HG02840 (cell line): ENCODE measurements around the gene XCR1.
"Not testable (repeated sequence)": the region's sequence is repeated elsewhere in the genome, so short reads cannot be mapped to it uniquely, and the experiment has no call there.

ENCODE experiments used
- ATAC-seq: cut with Tn5 transposase; IDR thresholded peaks from one replicate; pipeline ENCODE4 v1.9.1; 2021; ENCODE audit warnings: mild to moderate bottlenecking, moderate library complexity, moderate number of reproducible peaks; ENCODE audit not compliant: unreplicated experiment, low FRiP score

The XCR1 gene

DNA sequence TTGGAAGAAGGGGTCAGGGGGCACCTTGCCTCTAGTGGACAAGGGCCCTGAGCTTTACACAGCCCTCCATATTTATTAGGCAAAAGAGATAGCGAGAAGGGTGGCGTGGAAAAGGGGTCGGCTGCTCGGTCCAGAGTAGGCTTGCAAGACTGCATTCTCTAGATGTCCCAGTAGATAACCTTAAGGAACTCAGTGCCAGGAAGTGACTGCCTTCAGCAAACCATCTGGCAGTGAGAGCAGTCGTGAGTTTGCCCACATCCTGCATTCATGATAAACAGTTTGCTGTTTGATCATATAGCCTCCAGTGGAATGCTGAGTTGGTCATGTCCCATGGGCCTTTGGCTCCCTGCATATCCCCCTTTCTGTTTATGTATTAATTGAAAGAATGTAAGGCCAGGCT is 18.9 kb upstream of the XCR1 start:
- not testable (repeated sequence) for ATAC-seq

DNA sequence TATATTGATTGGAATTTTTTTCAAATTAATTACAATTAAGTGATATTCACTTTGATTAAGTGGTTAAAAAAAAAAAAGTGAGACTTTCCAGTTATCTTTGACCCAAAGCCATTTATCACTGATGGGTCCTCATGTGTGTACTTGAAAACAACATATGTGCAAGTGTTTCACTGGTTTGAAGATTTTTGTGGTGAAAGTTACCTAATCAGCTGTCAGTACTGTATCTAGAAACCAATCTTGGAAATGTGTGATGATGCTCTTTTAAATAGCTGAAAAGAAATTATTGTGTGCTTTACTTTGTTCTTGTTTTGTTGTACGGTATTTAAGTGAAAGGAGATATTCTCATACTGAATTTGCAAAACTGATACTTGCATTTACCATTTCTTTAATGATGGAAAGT is 11.6 kb upstream of the XCR1 start:
- ATAC-seq = no peak

GRCh38 chr3:46038071-46038470 is 10.8 kb upstream of the XCR1 start:
- ATAC-seq = not testable (repeated sequence)

- ATAC-seq = no peak
Observed at GRCh38 chr3:46036191-46036590, 8.9 kb upstream of the XCR1 start.

GRCh38 chr3:46031747-46032146 is 4.5 kb upstream of the XCR1 start:
- ATAC-seq = no peak

GRCh38 chr3:46031269-46031668 is 4.0 kb upstream of the XCR1 start:
- ATAC-seq = no peak

DNA sequence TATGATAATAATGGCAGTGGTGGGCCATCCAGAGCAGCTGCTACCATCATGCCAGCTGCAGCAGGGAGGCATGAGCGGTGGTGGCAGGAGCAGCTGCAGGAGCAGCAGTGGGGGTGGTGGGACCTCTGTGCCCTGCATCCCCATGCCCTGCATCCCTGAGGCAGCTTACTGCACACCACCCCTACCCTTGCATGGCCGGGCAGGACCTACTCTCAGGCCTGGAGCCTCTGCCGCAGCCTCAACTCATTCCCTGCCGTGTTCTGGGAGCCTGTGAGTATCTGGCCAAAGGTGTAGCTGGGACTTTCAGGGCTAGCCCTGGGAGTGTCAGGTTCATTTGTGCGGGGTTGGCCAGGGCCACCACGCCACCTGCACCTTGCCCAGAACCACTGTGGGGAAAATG is 3.3 kb upstream of the XCR1 start:
- ATAC-seq = no peak

GRCh38 chr3:46029953-46030543 is 2.8 kb upstream of the XCR1 start:
- ATAC-seq = no peak

DNA sequence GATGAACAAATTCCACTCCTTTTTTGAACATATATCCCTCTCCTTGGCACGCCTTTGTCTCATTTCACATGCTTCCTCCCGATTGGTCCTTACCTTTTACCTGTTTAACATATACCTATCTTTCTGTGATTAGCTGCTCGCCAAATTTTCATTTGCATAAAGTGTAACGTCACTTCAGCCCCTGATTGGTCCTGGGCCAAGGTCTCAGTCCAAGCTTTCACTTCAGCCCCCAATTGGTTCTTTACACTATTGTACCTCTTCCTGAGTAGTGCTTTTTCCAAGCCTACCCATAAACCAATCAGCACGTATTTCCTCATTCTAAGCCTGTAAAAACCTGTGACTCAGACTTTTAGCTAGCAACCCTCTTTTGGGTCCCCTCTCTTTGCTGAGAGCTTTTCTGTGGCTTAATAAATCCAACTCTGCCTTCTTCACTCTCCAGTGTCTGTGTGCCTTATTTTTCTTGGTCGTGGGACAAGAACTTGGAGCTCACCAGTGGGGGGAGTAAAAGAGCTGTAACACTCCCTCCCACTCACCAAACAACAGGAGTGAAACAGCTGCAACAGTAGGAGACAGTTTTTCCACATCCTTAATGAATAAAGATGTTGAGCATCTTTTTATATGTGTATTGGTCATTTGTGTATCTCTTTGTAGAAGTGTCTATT is 584 bp upstream of the XCR1 start:
- no peak for ATAC-seq

GRCh38 chr3:46025139-46025538 is 2.1 kb downstream of the XCR1 start:
- ATAC-seq = no peak

- no peak for ATAC-seq
Observed at GRCh38 chr3:46024131-46024530, 3.2 kb downstream of the XCR1 start.

DNA sequence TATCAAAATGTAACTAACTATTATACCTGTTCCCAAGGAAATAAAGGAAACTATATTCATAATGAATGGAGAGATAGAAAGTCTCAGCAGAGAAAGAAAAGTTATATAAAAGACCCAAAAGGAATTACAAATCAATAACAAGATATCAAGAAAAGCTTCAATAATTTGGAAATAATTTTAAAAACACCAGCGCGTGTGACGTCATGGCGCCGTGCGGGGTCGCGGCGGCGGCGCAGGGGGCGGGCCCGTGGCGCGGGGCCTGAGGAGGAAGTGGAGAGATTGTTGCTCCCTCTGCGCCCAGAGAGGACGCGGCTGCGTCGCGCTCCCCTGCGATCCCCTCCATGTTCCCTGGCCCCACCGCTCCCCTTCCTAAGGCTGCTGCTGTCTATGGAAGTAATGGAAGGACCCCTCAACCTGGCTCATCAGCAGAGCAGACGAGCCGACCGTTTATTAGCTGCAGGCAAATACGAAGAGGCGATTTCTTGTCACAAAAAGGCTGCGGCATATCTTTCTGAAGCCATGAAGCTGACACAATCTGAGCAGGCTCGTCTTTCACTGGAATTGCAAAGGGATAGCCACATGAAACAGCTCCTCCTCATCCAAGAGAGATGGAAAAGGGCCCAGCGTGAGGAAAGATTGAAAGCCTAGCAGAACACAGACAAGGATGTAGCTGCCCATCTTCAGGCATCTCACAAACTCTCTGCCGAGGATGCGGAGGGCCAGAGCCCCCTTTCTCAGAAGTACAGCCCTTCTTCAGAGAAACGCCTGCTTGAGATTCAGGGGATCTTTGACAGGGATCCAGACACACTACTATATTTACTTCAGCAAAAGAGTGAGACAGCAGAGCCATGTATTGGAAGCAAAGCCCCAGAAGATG is 4.1 kb downstream of the XCR1 start:
- no peak for ATAC-seq

GRCh38 chr3:46021516-46021915 is 5.8 kb downstream of the XCR1 start:
- ATAC-seq = no peak

DNA sequence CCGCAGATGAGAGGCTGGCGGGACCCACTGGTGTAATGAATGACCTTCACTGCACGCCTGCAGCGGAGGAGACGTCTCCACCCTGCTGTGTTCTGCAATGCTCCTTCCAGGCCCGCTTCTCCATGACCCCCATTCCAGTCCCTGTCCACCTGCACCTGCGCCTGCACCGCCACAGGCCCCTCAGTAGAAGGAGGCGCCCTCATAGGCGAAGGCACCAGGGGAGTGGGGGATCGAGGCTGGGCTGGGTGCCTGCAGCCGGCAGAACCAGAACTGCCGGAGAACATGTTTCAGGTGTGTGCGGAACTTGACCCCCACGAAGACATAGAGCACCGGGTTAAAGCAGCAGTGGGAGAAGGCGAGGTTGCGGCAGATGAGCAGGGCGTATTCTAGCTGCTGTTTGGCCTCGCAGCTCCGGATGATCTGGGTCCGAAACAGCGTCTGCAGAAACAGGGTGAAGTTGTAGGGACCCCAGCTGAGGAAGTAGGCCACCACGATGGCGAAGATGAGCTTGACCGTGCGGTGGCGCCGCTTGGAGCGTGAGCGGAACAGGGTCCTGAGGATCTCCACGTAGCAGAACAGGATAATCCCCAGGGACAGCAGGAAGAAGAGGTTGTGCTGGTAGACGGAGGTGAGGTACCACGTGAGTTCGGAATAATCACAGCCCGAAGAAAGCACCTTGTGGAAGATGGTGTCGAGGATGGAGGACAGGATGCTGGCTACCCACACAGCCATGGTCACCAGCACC is 6.3 kb downstream of the XCR1 start:
- no peak for ATAC-seq

GRCh38 chr3:46019707-46020106 is 7.6 kb downstream of the XCR1 start:
- ATAC-seq = no peak

GRCh38 chr3:46017720-46018119 is 9.6 kb downstream of the XCR1 start:
- no peak for ATAC-seq

GRCh38 chr3:46013316-46014094 is 13.8 kb downstream of the XCR1 start:
- ATAC-seq = no peak

DNA sequence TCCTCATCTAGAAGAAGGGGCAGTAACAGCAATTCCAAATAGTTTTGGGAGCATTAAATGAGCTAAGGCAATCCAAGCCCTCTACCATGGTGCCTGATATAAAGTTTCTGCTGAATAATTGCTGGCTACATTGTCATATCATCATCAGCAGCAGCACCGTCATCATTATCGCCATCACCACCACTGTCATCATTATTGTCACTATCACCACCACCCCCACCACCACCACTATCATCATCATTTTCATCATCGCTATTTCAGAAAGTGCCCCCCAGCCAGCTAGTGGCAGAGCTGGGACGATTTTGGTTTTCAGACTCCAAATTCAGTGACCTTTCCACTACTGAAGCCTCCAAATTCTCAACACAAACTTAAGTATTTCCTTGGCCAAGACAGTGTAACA is 15.0 kb downstream of the XCR1 start:
- ATAC-seq = no peak

DNA sequence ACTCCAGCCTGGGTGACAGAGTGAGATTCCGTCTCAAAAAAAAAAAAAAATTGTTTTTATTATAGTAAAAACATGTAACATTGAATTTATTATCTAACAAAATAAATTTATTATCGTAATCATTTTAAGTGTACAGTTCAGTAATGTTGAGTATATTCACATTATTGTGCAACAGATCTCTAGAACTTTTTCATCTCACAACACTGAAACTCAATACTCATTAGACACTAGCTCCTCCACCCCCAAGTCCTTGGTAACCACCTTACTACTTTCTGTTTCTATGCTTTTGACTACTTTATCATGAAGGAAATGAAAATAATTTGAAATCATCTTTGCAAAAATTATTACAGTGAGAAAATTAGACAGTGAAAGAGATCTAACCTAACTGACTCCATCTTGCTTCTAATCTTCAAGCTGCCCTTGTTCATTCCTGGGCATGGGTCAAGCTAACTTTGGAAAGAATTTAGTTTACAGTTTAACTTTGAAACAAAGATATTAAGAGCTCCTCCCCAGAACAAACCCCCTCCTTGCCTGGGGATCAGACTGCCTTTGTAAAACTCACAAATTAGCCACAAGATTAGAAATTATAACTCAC is 16.7 kb downstream of the XCR1 start:
- no peak for ATAC-seq

GRCh38 chr3:46008058-46008457 is 19.2 kb downstream of the XCR1 start:
- ATAC-seq = no peak
